HepG2 (cell line): ENCODE measurements around the gene HOXA13. TPM values are rescaled to one million over a fixed set of nuclear protein-coding genes. Genes with fewer than 3 reads are reported as not detected.

Source experiments
- ATAC-seq: fragments of 200-7000 bp; cut with Tn5 transposase; 3 replicates; pipeline ENCODE4 v1.9.1; 2020; ENCODE audit warnings: mild to moderate bottlenecking, moderate library complexity
- BruUV-seq: library from RNA; stranded (reverse); fragments of 400-500 nt; replicated peaks from 2 replicates; lab custom pipeline; 2021; lab: Mats Ljungman, UMichigan
- CTCF ChIA-PET: fragments of 300-600 bp; formaldehyde crosslinking; extraction: SDS; loops from one replicate; lab custom pipeline; 2021; ENCODE audit warnings: low total read pairs, inconsistent platforms, low intra/inter-chr PET ratio; lab: Yijun Ruan, JAX
- POLR2A ChIA-PET: fragments of 350-600 bp; sonication (Branson Sonifier 250); formaldehyde crosslinking; loops from one replicate; lab custom pipeline; 2020; ENCODE audit warnings: antibody characterized with exemption, inconsistent platforms; lab: Yijun Ruan, JAX
- DNase-seq: peaks from one replicate; pipeline ENCODE4 v3.0.0-alpha.2; 2015; ENCODE audit warnings: low spot score
- FAIRE-seq: peaks from 3 replicates; lab custom pipeline; 2011; peaks lifted over from hg19 to GRCh38; lab: Jason Lieb, UNC
- H2AFZ ChIP-seq: one replicate; pipeline ENCODE4 v1.6.1; 2011; ENCODE audit warnings: low read length, inconsistent platforms
- H3K27ac ChIP-seq: fragments of 300-600 bp; 3 replicates; pipeline ENCODE4 v1.8.0; 2011; ENCODE audit warnings: mixed run types, mild to moderate bottlenecking, mixed read lengths, low read length, inconsistent platforms; ENCODE audit not compliant: insufficient read depth; ENCODE audit errors: extremely low read length
- H3K27me3 ChIP-seq, 2 experiments: fragments of 200-600 bp in 1 of 2; 2 replicates in 1 of 2; 3 replicates in 1 of 2; pipeline versions ENCODE4 v1.6.0 to v1.8.0; 2011; ENCODE audit warnings: low read length in 2 of 2, mild to moderate bottlenecking in 2 of 2, moderate library complexity in 2 of 2, inconsistent platforms in 1 of 2; ENCODE audit not compliant: insufficient read depth in 2 of 2, control insufficient read depth in 1 of 2
- H3K36me3 ChIP-seq, 2 experiments: fragments of 200-600 bp in 1 of 2; replicated peaks in 1 of 2; 2 replicates in 1 of 2; 3 replicates in 1 of 2; pipeline versions ENCODE4 v1.5.1 to v1.8.0; 2011; ENCODE audit warnings: low read length in 2 of 2, inconsistent platforms in 1 of 2; ENCODE audit not compliant: insufficient read depth in 2 of 2, control insufficient read depth in 1 of 2
- H3K4me1 ChIP-seq: 2 replicates; pipeline ENCODE4 v1.5.1; 2012; ENCODE audit warnings: low read length, inconsistent platforms; ENCODE audit not compliant: insufficient read depth
- H3K4me2 ChIP-seq: 2 replicates; pipeline ENCODE4 v1.6.0; 2011; ENCODE audit warnings: low read depth, low read length, inconsistent platforms
- H3K4me3 ChIP-seq, 3 experiments: fragments of 200-600 bp in 1 of 3; sonication (generic), shearing (Covaris generic) in 1 of 3; replicated peaks in 1 of 3; 2 replicates each; pipeline ENCODE4 v1.5.1; 2011 to 2016; ENCODE audit warnings: low read length in 3 of 3, inconsistent platforms in 2 of 3, low read depth in 2 of 3, mild to moderate bottlenecking in 2 of 3, control low read depth in 1 of 3, mixed read lengths in 1 of 3; ENCODE audit not compliant: insufficient read depth in 1 of 3
- H3K79me2 ChIP-seq: one replicate; pipeline ENCODE4 v1.6.1; 2011; ENCODE audit warnings: low read length, inconsistent platforms; ENCODE audit not compliant: insufficient read depth
- H3K9ac ChIP-seq: 2 replicates; pipeline ENCODE4 v1.6.0; 2011; ENCODE audit warnings: mild to moderate bottlenecking, low read depth, low read length, inconsistent platforms; ENCODE audit not compliant: insufficient read depth
- H3K9me3 ChIP-seq: 2 replicates; pipeline ENCODE4 v1.5.1; 2012; ENCODE audit warnings: mild to moderate bottlenecking, low read length
- H4K20me1 ChIP-seq: 2 replicates; pipeline ENCODE4 v1.6.0; 2011; ENCODE audit warnings: inconsistent platforms, mild to moderate bottlenecking, low read length, moderate library complexity; ENCODE audit not compliant: insufficient read depth
- GZF1 ChIP-seq: sonication (generic); formaldehyde crosslinking; IDR thresholded peaks from 2 replicates; pipeline ENCODE4 v1.5.1; 2020; ENCODE audit warnings: mild to moderate bottlenecking, missing genetic modification reagents
- MBNL3 ChIP-seq: fragments of 250-450 bp; sonication (Bioruptor Pico); conservative IDR thresholded peaks from 2 replicates; pipeline ENCODE4 v1.8.0; 2022; ENCODE audit warnings: mild to moderate bottlenecking, inconsistent platforms
- MIER2 ChIP-seq: IDR thresholded peaks from 2 replicates; pipeline ENCODE4 v1.6.1; 2016; ENCODE audit warnings: missing biosample characterization, missing genetic modification reagents
- SNAPC5 ChIP-seq: sonication (generic); formaldehyde crosslinking; IDR thresholded peaks from 2 replicates; pipeline ENCODE4 v1.8.1; 2023; ENCODE audit warnings: mild to moderate bottlenecking, missing genetic modification reagents, borderline replicate concordance
- STAG1 ChIP-seq: sonication (generic); formaldehyde crosslinking; IDR thresholded peaks from 2 replicates; pipeline ENCODE4 v1.4.0; 2020; ENCODE audit warnings: missing genetic modification reagents
- ZKSCAN1 ChIP-seq: fragments of 150-350 bp; IDR thresholded peaks from 2 replicates; pipeline ENCODE4 v1.6.1; 2014; ENCODE audit warnings: low read length
- WGBS: methylation state at CpG from one replicate; pipeline ENCODE4 v1.1.6; 2017; ENCODE audit warnings: low lambda C conversion rate; 5-methylcytosine and 5-hydroxymethylcytosine counted together
- in situ Hi-C: cut with HindIII; loops from 2 replicates; pipeline ENCODE4 v1.10.0; 2017; ENCODE audit warnings: low pct_unique_long_range_greater_than_20kb; ENCODE audit not compliant: extremely low pct_ligation_motif_present
- intact Hi-C: fragments of 100-400 bp; cut with micrococcal nuclease; formaldehyde crosslinking; loops from one replicate; pipeline ENCODE4 v1.10.0; 2022; ENCODE audit not compliant: unreplicated experiment
- polyA plus RNA-seq, 8 experiments: library from polyadenylated mRNA; depleted of rRNA in 3 of 8; stranded (reverse) in 7 of 8; unstranded in 1 of 8; fragments of >200 nt; fragmentation: Illumina TruSeq in 4 of 8; extraction: Trizol in 4 of 8; gene quantifications; 2 replicates each; pipeline versions ENCODE4 v1.2.1 to v1.2.3, GENCODE V29; 2011 to 2016; ENCODE audit warnings: low read depth in 4 of 8, missing spikeins in 1 of 8, mixed read lengths in 1 of 8; ENCODE audit not compliant: insufficient read depth in 1 of 8
- total RNA-seq, 5 experiments: library from RNA; depleted of rRNA; stranded (reverse); fragments of >200 nt; fragmentation: Illumina TruSeq; extraction: Trizol; gene quantifications; 2 replicates each; pipeline ENCODE4 v1.2.3, GENCODE V29; 2016; ENCODE audit warnings: low read depth in 1 of 5
- TF ChIP-seq, protein P1 (sequence below): sonication (generic); formaldehyde crosslinking; IDR thresholded peaks from 2 replicates; pipeline ENCODE4 v1.5.0; 2020; ENCODE audit warnings: missing genetic modification reagents
- TF ChIP-seq, protein P2 (sequence below): IDR thresholded peaks from 2 replicates; pipeline ENCODE4 v1.6.1; 2012; ENCODE audit warnings: low read length, improper control_type of control experiment

Gene HOXA13
- total and polyA plus RNA-seq, 2 of the 13 experiments (the other 11 are each of a cell fraction or from before 2014, with no cell fraction given), result 0.01 to 0.04 TPM

DNA sequence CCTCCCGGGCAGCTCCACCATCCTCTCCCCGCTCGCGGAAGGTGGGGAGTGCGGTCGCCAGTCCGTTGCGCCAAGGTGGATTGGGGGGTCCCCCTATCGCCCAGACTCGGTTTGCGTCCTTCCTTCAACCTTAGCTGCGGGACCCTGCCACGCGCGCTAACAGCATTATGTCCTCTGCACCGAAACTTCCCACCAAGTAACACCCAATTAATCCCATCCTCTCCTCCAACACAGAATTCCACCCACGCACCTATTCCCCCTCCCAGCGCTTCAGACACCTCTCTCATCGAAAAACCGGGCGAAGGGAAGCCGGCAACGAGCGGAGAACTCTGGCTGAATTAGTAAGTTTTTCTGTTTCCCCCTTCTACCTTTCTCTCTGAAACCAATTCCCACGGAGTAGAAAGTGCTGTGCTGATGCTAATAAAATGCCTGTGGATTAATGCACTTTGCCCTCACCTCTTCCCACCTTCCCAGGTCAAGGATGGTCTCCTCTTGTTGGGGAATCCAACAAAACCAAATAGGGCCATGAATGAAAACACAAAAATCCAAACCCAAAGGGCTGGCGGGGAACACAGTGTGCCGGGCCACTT lies 48.5 kb downstream of the HOXA13 start:
- ATAC-seq, result no peak
- no peak overlapping the region for H3K9ac ChIP-seq
- H3K4me2 ChIP-seq, result peak overlapping the region; percentile 88
- no peaks in the 10 kb centered on the region for H4K20me1 ChIP-seq
- FAIRE-seq, result no peak
- no peaks in the 10 kb centered on the region for H3K9me3 ChIP-seq
- 59% methylated on average over 26 of the region's 27 CpGs for WGBS
- H3K4me3 ChIP-seq, result peak overlapping the region; percentile 80 to 88 (median 85); a peak in 5 of 6 replicates
- ChIA-PET CTCF (interaction anchor here (1.7 kb wide), 1 partner anchor 9 kb away, joined by 13 read pairs; no protein-coding TSS in a partner anchor), POLR2A (interaction anchor here (1.2 to 1.9 kb wide), 5 partner anchors 9 to 55 kb away, joined by 3 to 10 read pairs (median 6); partner anchors contain the start of gene HOXA4)
- no peak overlapping the region for H2AFZ ChIP-seq
- intact Hi-C loops, result no loop called here
- peaks cover 5% of the 10 kb centered on the region for H3K79me2 ChIP-seq
- H3K27ac ChIP-seq, result no peak overlapping the region
- no peak for TF ChIP-seq MBNL3 (CRISPR knock-in tag)
- no peak for TF ChIP-seq ZKSCAN1
- no peak for DNase-seq
- H3K4me1 ChIP-seq, result peaks cover 51% of the 10 kb centered on the region
- no peaks in the 10 kb centered on the region for H3K36me3 ChIP-seq
- no TSS peak for BruUV-seq
- in situ Hi-C loops, result loop anchor here (25.0 kb wide), 1 partner anchor 1064 kb away; no protein-coding TSS in a partner anchor
- H3K27me3 ChIP-seq, result peaks cover 6 to 52% of the 10 kb centered on the region in 2 experiments

GRCh38 chr7:27150568-27151340 lies 49.1 kb downstream of the HOXA13 start:
- intact Hi-C loops, result no loop called here
- TF ChIP-seq SNAPC5 (no peak), MIER2 (CRISPR knock-in tag) (0 out of 2 replicates have a peak, but pooled peaks have one; percentile 44), STAG1 (peak; percentile 47), GZF1 (CRISPR knock-in tag) (no peak)
- TF ChIP-seq, protein P1, sequence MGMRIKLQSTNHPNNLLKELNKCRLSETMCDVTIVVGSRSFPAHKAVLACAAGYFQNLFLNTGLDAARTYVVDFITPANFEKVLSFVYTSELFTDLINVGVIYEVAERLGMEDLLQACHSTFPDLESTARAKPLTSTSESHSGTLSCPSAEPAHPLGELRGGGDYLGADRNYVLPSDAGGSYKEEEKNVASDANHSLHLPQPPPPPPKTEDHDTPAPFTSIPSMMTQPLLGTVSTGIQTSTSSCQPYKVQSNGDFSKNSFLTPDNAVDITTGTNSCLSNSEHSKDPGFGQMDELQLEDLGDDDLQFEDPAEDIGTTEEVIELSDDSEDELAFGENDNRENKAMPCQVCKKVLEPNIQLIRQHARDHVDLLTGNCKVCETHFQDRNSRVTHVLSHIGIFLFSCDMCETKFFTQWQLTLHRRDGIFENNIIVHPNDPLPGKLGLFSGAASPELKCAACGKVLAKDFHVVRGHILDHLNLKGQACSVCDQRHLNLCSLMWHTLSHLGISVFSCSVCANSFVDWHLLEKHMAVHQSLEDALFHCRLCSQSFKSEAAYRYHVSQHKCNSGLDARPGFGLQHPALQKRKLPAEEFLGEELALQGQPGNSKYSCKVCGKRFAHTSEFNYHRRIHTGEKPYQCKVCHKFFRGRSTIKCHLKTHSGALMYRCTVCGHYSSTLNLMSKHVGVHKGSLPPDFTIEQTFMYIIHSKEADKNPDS (CRISPR knock-in tag), result no peak; the same call in 1 of the 2 replicates
- TF ChIP-seq, protein P2, sequence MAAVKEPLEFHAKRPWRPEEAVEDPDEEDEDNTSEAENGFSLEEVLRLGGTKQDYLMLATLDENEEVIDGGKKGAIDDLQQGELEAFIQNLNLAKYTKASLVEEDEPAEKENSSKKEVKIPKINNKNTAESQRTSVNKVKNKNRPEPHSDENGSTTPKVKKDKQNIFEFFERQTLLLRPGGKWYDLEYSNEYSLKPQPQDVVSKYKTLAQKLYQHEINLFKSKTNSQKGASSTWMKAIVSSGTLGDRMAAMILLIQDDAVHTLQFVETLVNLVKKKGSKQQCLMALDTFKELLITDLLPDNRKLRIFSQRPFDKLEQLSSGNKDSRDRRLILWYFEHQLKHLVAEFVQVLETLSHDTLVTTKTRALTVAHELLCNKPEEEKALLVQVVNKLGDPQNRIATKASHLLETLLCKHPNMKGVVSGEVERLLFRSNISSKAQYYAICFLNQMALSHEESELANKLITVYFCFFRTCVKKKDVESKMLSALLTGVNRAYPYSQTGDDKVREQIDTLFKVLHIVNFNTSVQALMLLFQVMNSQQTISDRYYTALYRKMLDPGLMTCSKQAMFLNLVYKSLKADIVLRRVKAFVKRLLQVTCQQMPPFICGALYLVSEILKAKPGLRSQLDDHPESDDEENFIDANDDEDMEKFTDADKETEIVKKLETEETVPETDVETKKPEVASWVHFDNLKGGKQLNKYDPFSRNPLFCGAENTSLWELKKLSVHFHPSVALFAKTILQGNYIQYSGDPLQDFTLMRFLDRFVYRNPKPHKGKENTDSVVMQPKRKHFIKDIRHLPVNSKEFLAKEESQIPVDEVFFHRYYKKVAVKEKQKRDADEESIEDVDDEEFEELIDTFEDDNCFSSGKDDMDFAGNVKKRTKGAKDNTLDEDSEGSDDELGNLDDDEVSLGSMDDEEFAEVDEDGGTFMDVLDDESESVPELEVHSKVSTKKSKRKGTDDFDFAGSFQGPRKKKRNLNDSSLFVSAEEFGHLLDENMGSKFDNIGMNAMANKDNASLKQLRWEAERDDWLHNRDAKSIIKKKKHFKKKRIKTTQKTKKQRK, result no peak

More at GRCh38 chr7:27150568-27151340, 49.1 kb downstream of the HOXA13 start:
- DNase-seq (peak; percentile 42), ATAC-seq (peak; percentile 84), FAIRE-seq (no peak)
- no peaks in the 10 kb centered on the region for H3K36me3 ChIP-seq
- in situ Hi-C loops, result loop anchor here (25.0 kb wide), 1 partner anchor 1063 kb away; no protein-coding TSS in a partner anchor
- peak overlapping the region; percentile 88 for H3K4me2 ChIP-seq
- H3K27ac ChIP-seq, result peak overlapping the region; percentile 47
- no peaks in the 10 kb centered on the region for H3K9me3 ChIP-seq
- WGBS, result 17% methylated on average over 32 of the region's 58 CpGs
- H4K20me1 ChIP-seq, result no peaks in the 10 kb centered on the region
- ChIA-PET CTCF (interaction anchor here (1.7 kb wide), 1 partner anchor 10 kb away, joined by 13 read pairs; no protein-coding TSS in a partner anchor), POLR2A (interaction anchor here (1.2 to 1.9 kb wide), 7 partner anchors 9 to 286 kb away, joined by 3 to 10 read pairs (median 6); partner anchors contain the start of genes HOXA4 and SKAP2)
- BruUV-seq, result no TSS peak
- peaks cover 5% of the 10 kb centered on the region for H3K79me2 ChIP-seq
- peak overlapping the region; percentile 76 for H3K9ac ChIP-seq
- H3K4me3 ChIP-seq, result peak overlapping the region; percentile 80 to 88 (median 85)
- H3K27me3 ChIP-seq, result peaks cover 6 to 46% of the 10 kb centered on the region in 2 experiments
- peak overlapping the region; percentile 89 for H2AFZ ChIP-seq
- peaks cover 47% of the 10 kb centered on the region for H3K4me1 ChIP-seq
